Measurements from ENCODE around the gene FJX1. TPM values are rescaled to one million over a fixed set of nuclear protein-coding genes. Genes with fewer than 3 reads are reported as not detected.

Gene FJX1
- polyA plus RNA-seq (2013, experiment 1 of 2) = 48.8 TPM
- polyA plus RNA-seq (2013, experiment 2 of 2) = 38.1 TPM

GRCh38 chr11:35617687-35618496 lies at the start of gene FJX1:
FJX1 (plus strand) TSS chr11:35618460; CDS start chr11:35618637, 177 bp downstream.
- Histone ChIP-seq H3K4me3 (ENCODE audit: extremely low read depth, insufficient read depth, low read length, poor library complexity, severe bottlenecking) (peak within 1 kb of the TSS; percentile 75), H3K36me3 (ENCODE audit: control insufficient read depth, insufficient read depth, low read length) (peaks cover 4% of the 10 kb centered on the region), H3K9me3 (ENCODE audit: control insufficient read depth, low read length) (no peaks in the 10 kb centered on the region), H3K27ac (ENCODE audit: low read depth, low read length, severe bottlenecking) (peak within 1 kb of the TSS; percentile 95), H3K4me1 (ENCODE audit: control insufficient read depth, insufficient read depth, low read length, poor library complexity, severe bottlenecking) (peaks cover 34% of the 10 kb centered on the region)
- 1 to 2% methylated on average over 24 to 31 of the region's 57 CpGs for WGBS, 2 experiments (ENCODE audit: insufficient coverage in 2 of 2)

GRCh38 chr11:35571696-35572095 lies 46.6 kb upstream of the FJX1 start:
- no peak overlapping the region for H3K4me3 ChIP-seq (ENCODE audit: extremely low read depth, insufficient read depth, low read length, poor library complexity, severe bottlenecking)
- no peaks in the 10 kb centered on the region for H3K36me3 ChIP-seq (ENCODE audit: control insufficient read depth, insufficient read depth, low read length)
- H3K4me1 ChIP-seq (ENCODE audit: control insufficient read depth, insufficient read depth, low read length, poor library complexity, severe bottlenecking) = no peaks in the 10 kb centered on the region
- no CpG with 5 or more reads among the region's 3 CpGs for WGBS, 2 experiments (ENCODE audit: insufficient coverage in 2 of 2)
- H3K9me3 ChIP-seq (ENCODE audit: control insufficient read depth, low read length) = peaks cover 10% of the 10 kb centered on the region
- H3K27ac ChIP-seq (ENCODE audit: low read depth, low read length, severe bottlenecking) = no peak overlapping the region

GRCh38 chr11:35579557-35580396 lies 38.5 kb upstream of the FJX1 start:
- WGBS, 2 experiments (ENCODE audit: insufficient coverage in 2 of 2) = 91 to 100% methylated on average over 3 to 5 of the region's 7 CpGs
- Histone ChIP-seq H3K4me3 (ENCODE audit: extremely low read depth, insufficient read depth, low read length, poor library complexity, severe bottlenecking) (no peak overlapping the region), H3K9me3 (ENCODE audit: control insufficient read depth, low read length) (peaks cover 3% of the 10 kb centered on the region), H3K27ac (ENCODE audit: low read depth, low read length, severe bottlenecking) (peak overlapping the region; percentile 77), H3K36me3 (ENCODE audit: control insufficient read depth, insufficient read depth, low read length) (no peaks in the 10 kb centered on the region), H3K4me1 (ENCODE audit: control insufficient read depth, insufficient read depth, low read length, poor library complexity, severe bottlenecking) (peaks cover 7% of the 10 kb centered on the region)

GRCh38 chr11:35580397-35580781 lies 37.9 kb upstream of the FJX1 start:
- Histone ChIP-seq H3K9me3 (ENCODE audit: control insufficient read depth, low read length) (peaks cover 3% of the 10 kb centered on the region), H3K4me1 (ENCODE audit: control insufficient read depth, insufficient read depth, low read length, poor library complexity, severe bottlenecking) (peaks cover 7% of the 10 kb centered on the region), H3K27ac (ENCODE audit: low read depth, low read length, severe bottlenecking) (no peak overlapping the region), H3K36me3 (ENCODE audit: control insufficient read depth, insufficient read depth, low read length) (no peaks in the 10 kb centered on the region), H3K4me3 (ENCODE audit: extremely low read depth, insufficient read depth, low read length, poor library complexity, severe bottlenecking) (no peak overlapping the region)
- no CpG with 5 or more reads among the region's 2 CpGs for WGBS, 2 experiments (ENCODE audit: insufficient coverage in 2 of 2)

- Histone ChIP-seq H3K27ac (ENCODE audit: low read depth, low read length, severe bottlenecking) (no peak overlapping the region), H3K9me3 (ENCODE audit: control insufficient read depth, low read length) (peaks cover 3% of the 10 kb centered on the region), H3K4me3 (ENCODE audit: extremely low read depth, insufficient read depth, low read length, poor library complexity, severe bottlenecking) (no peak overlapping the region), H3K4me1 (ENCODE audit: control insufficient read depth, insufficient read depth, low read length, poor library complexity, severe bottlenecking) (peaks cover 7% of the 10 kb centered on the region), H3K36me3 (ENCODE audit: control insufficient read depth, insufficient read depth, low read length) (no peaks in the 10 kb centered on the region)
- WGBS, 2 experiments (ENCODE audit: insufficient coverage in 2 of 2) = 85 to 100% methylated on average over 1 of the region's 1 CpG
Observed at GRCh38 chr11:35582033-35582432, 36.2 kb upstream of the FJX1 start.

- H3K9me3 ChIP-seq (ENCODE audit: control insufficient read depth, low read length) = peaks cover 3% of the 10 kb centered on the region
- no peak overlapping the region for H3K27ac ChIP-seq (ENCODE audit: low read depth, low read length, severe bottlenecking)
- WGBS, 2 experiments (ENCODE audit: insufficient coverage in 2 of 2) = 67 to 92% methylated on average over 1 of the region's 1 CpG
Observed at GRCh38 chr11:35583126-35583525, 35.1 kb upstream of the FJX1 start.

GRCh38 chr11:35583843-35584242 lies 34.4 kb upstream of the FJX1 start:
- H3K4me3 ChIP-seq (ENCODE audit: extremely low read depth, insufficient read depth, low read length, poor library complexity, severe bottlenecking) = no peak overlapping the region
- WGBS, 2 experiments (ENCODE audit: insufficient coverage in 2 of 2) = no CpG with 5 or more reads among the region's 1 CpG
- H3K9me3 ChIP-seq (ENCODE audit: control insufficient read depth, low read length) = peaks cover 3% of the 10 kb centered on the region
- no peaks in the 10 kb centered on the region for H3K36me3 ChIP-seq (ENCODE audit: control insufficient read depth, insufficient read depth, low read length)
- H3K4me1 ChIP-seq (ENCODE audit: control insufficient read depth, insufficient read depth, low read length, poor library complexity, severe bottlenecking) = peaks cover 22% of the 10 kb centered on the region
- no peak overlapping the region for H3K27ac ChIP-seq (ENCODE audit: low read depth, low read length, severe bottlenecking)

More at GRCh38 chr11:35583126-35583525, 35.1 kb upstream of the FJX1 start:
- H3K36me3 ChIP-seq (ENCODE audit: control insufficient read depth, insufficient read depth, low read length) = no peaks in the 10 kb centered on the region
- no peak overlapping the region for H3K4me3 ChIP-seq (ENCODE audit: extremely low read depth, insufficient read depth, low read length, poor library complexity, severe bottlenecking)
- H3K4me1 ChIP-seq (ENCODE audit: control insufficient read depth, insufficient read depth, low read length, poor library complexity, severe bottlenecking) = peaks cover 16% of the 10 kb centered on the region

GRCh38 chr11:35584321-35584720 lies 33.9 kb upstream of the FJX1 start:
- Histone ChIP-seq H3K27ac (ENCODE audit: low read depth, low read length, severe bottlenecking) (no peak overlapping the region), H3K36me3 (ENCODE audit: control insufficient read depth, insufficient read depth, low read length) (no peaks in the 10 kb centered on the region), H3K4me3 (ENCODE audit: extremely low read depth, insufficient read depth, low read length, poor library complexity, severe bottlenecking) (no peak overlapping the region), H3K9me3 (ENCODE audit: control insufficient read depth, low read length) (peaks cover 3% of the 10 kb centered on the region), H3K4me1 (ENCODE audit: control insufficient read depth, insufficient read depth, low read length, poor library complexity, severe bottlenecking) (peaks cover 26% of the 10 kb centered on the region)
- 100% methylated on average over 1 of the region's 3 CpGs for WGBS, 2 experiments (ENCODE audit: insufficient coverage in 2 of 2)

- Histone ChIP-seq H3K9me3 (ENCODE audit: control insufficient read depth, low read length) (peaks cover 1% of the 10 kb centered on the region), H3K4me1 (ENCODE audit: control insufficient read depth, insufficient read depth, low read length, poor library complexity, severe bottlenecking) (peaks cover 19% of the 10 kb centered on the region), H3K4me3 (ENCODE audit: extremely low read depth, insufficient read depth, low read length, poor library complexity, severe bottlenecking) (no peak overlapping the region), H3K36me3 (ENCODE audit: control insufficient read depth, insufficient read depth, low read length) (no peaks in the 10 kb centered on the region), H3K27ac (ENCODE audit: low read depth, low read length, severe bottlenecking) (no peak overlapping the region)
- 100% methylated on average over 1 of the region's 5 CpGs for WGBS, 2 experiments (ENCODE audit: insufficient coverage in 2 of 2)
Observed at GRCh38 chr11:35585416-35585815, 32.8 kb upstream of the FJX1 start.

GRCh38 chr11:35586222-35586621 lies 32.0 kb upstream of the FJX1 start:
- Histone ChIP-seq H3K4me3 (ENCODE audit: extremely low read depth, insufficient read depth, low read length, poor library complexity, severe bottlenecking) (no peak overlapping the region), H3K27ac (ENCODE audit: low read depth, low read length, severe bottlenecking) (no peak overlapping the region), H3K4me1 (ENCODE audit: control insufficient read depth, insufficient read depth, low read length, poor library complexity, severe bottlenecking) (peaks cover 19% of the 10 kb centered on the region), H3K36me3 (ENCODE audit: control insufficient read depth, insufficient read depth, low read length) (no peaks in the 10 kb centered on the region), H3K9me3 (ENCODE audit: control insufficient read depth, low read length) (no peaks in the 10 kb centered on the region)
- 86 to 90% methylated on average over 1 to 2 of the region's 3 CpGs for WGBS, 2 experiments (ENCODE audit: insufficient coverage in 2 of 2)
